Measurements from ENCODE around the gene CTIF. TPM values are rescaled to one million over a fixed set of nuclear protein-coding genes. Genes with fewer than 3 reads are reported as not detected.

The CTIF gene
- total RNA-seq, 1 donor from 2014 or later, result 72.4 TPM

GRCh38 chr18:48862132-48862531 lies 323.3 kb downstream of the CTIF start:
- intact Hi-C loops (cut with DNase I), result no loop called here
- no peaks in the 10 kb centered on the region for H3K4me1 ChIP-seq

GRCh38 chr18:48862678-48863270 lies 323.9 kb downstream of the CTIF start:
- Histone ChIP-seq H3K9me3 (no peaks in the 10 kb centered on the region), H3K27me3 (no peaks in the 10 kb centered on the region), H3K36me3 (no peaks in the 10 kb centered on the region), H3K4me1 (no peaks in the 10 kb centered on the region), H3K27ac (no peak overlapping the region), H3K4me3 (no peak overlapping the region)
- TF ChIP-seq, protein P1, sequence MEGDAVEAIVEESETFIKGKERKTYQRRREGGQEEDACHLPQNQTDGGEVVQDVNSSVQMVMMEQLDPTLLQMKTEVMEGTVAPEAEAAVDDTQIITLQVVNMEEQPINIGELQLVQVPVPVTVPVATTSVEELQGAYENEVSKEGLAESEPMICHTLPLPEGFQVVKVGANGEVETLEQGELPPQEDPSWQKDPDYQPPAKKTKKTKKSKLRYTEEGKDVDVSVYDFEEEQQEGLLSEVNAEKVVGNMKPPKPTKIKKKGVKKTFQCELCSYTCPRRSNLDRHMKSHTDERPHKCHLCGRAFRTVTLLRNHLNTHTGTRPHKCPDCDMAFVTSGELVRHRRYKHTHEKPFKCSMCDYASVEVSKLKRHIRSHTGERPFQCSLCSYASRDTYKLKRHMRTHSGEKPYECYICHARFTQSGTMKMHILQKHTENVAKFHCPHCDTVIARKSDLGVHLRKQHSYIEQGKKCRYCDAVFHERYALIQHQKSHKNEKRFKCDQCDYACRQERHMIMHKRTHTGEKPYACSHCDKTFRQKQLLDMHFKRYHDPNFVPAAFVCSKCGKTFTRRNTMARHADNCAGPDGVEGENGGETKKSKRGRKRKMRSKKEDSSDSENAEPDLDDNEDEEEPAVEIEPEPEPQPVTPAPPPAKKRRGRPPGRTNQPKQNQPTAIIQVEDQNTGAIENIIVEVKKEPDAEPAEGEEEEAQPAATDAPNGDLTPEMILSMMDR (IDR thresholded peaks at IDR 0.05), result no peak
- intact Hi-C loops (cut with DNase I), result no loop called here
- no peak for ATAC-seq
- DNase-seq, result no peak

More at GRCh38 chr18:48862132-48862531, 323.3 kb downstream of the CTIF start:
- H3K27ac ChIP-seq, result no peak overlapping the region
- ATAC-seq (no peak), DNase-seq (no peak)
- no peaks in the 10 kb centered on the region for H3K36me3 ChIP-seq
- no peak overlapping the region for H3K4me3 ChIP-seq
- no peaks in the 10 kb centered on the region for H3K9me3 ChIP-seq
- no peaks in the 10 kb centered on the region for H3K27me3 ChIP-seq
- TF ChIP-seq, protein P1 (IDR thresholded peaks at IDR 0.05), result no peak

GRCh38 chr18:48863432-48864065 lies 324.7 kb downstream of the CTIF start:
- Histone ChIP-seq H3K9me3 (no peaks in the 10 kb centered on the region), H3K27me3 (no peaks in the 10 kb centered on the region), H3K4me3 (no peak overlapping the region), H3K27ac (no peak overlapping the region), H3K4me1 (peaks cover 1% of the 10 kb centered on the region), H3K36me3 (no peaks in the 10 kb centered on the region)
- intact Hi-C loops (cut with DNase I), result no loop called here
- no peak for DNase-seq
- TF ChIP-seq, protein P1 (IDR thresholded peaks at IDR 0.05), result no peak
- no peak for ATAC-seq

DNA sequence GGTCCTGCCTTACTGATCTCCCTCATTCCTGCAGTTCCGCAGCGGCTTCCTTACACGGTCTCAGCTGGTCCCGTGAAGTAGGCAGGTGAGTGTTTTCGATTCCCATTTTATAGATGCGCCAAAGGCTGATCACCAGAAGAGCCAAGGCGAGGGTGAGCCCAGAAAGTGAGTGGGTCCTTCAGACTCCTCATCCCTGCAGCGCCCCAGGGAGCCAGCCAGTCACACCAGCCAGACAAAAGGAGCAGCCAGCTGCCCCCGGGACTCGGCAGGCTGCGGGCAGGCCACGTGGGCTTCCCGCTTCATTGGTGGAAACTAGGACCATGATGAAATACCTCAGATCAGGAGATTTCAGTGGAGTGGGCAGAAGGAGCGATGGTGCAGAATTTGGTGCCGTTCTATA lies 326.0 kb downstream of the CTIF start:
- no peak for DNase-seq
- ATAC-seq, result no peak
- no peaks in the 10 kb centered on the region for H3K36me3 ChIP-seq
- intact Hi-C loops (cut with DNase I), result no loop called here
- peaks cover 4% of the 10 kb centered on the region for H3K4me1 ChIP-seq
- no peaks in the 10 kb centered on the region for H3K27me3 ChIP-seq
- no peaks in the 10 kb centered on the region for H3K9me3 ChIP-seq
- H3K4me3 ChIP-seq, result no peak overlapping the region
- no peak overlapping the region for H3K27ac ChIP-seq
- TF ChIP-seq, protein P1 (IDR thresholded peaks at IDR 0.05), result no peak

GRCh38 chr18:48866028-48866733 lies 327.4 kb downstream of the CTIF start:
- DNase-seq (no peak), ATAC-seq (peak; percentile 16)
- intact Hi-C loops (cut with DNase I), result no loop called here
- no peaks in the 10 kb centered on the region for H3K36me3 ChIP-seq
- no peaks in the 10 kb centered on the region for H3K9me3 ChIP-seq
- no peak overlapping the region for H3K4me3 ChIP-seq
- H3K4me1 ChIP-seq, result peaks cover 4% of the 10 kb centered on the region
- H3K27me3 ChIP-seq, result no peaks in the 10 kb centered on the region
- TF ChIP-seq, protein P1 (IDR thresholded peaks at IDR 0.05), result no peak
- H3K27ac ChIP-seq, result no peak overlapping the region

All from upper lobe of right lung (tissue), 1 donor.